Measurements from ENCODE around the gene UMOD.
"Not testable (repeated sequence)": the region's sequence is repeated elsewhere in the genome, so short reads cannot be mapped to it uniquely, and the experiment has no call there.

The UMOD gene

GRCh38 chr16:20314575-20314974 is 37.9 kb downstream of the UMOD start:
- DNase-seq (ENCODE audit: low read depth in 1 of 2, low spot score in 1 of 2), result no peak
- Histone ChIP-seq H3K27ac (replicated peaks) (no peak overlapping the region), H3K27me3 (ENCODE audit: insufficient read depth, poor library complexity, severe bottlenecking) (no peaks in the 10 kb centered on the region), H3K4me3 (replicated peaks; ENCODE audit: insufficient read depth, low read length) (no peak overlapping the region)
- TF ChIP-seq SPI1 (IDR thresholded peaks at IDR 0.05; ENCODE audit: borderline replicate concordance, low read depth) (no peak), REST (IDR thresholded peaks at IDR 0.05; ENCODE audit: insufficient replicate concordance, low read depth) (no peak), GABPA (IDR thresholded peaks at IDR 0.05; ENCODE audit: low read depth) (no peak), CTCF (IDR thresholded peaks at IDR 0.05; ENCODE audit: insufficient read depth, low read length) (no peak), POLR2AphosphoS5 (IDR thresholded peaks at IDR 0.05; ENCODE audit: low read depth) (no peak)

- TF ChIP-seq GABPA (IDR thresholded peaks at IDR 0.05; ENCODE audit: low read depth) (no peak), SPI1 (IDR thresholded peaks at IDR 0.05; ENCODE audit: borderline replicate concordance, low read depth) (no peak), POLR2AphosphoS5 (IDR thresholded peaks at IDR 0.05; ENCODE audit: low read depth) (no peak), CTCF (IDR thresholded peaks at IDR 0.05; ENCODE audit: insufficient read depth, low read length) (no peak), REST (IDR thresholded peaks at IDR 0.05; ENCODE audit: insufficient replicate concordance, low read depth) (no peak)
- Histone ChIP-seq H3K4me3 (replicated peaks; ENCODE audit: insufficient read depth, low read length) (no peak overlapping the region), H3K27ac (replicated peaks) (no peak overlapping the region), H3K27me3 (ENCODE audit: insufficient read depth, poor library complexity, severe bottlenecking) (no peaks in the 10 kb centered on the region)
- no peak for DNase-seq (ENCODE audit: low read depth in 1 of 2, low spot score in 1 of 2)
Measured at GRCh38 chr16:20313741-20314140, 38.8 kb downstream of the UMOD start.

GRCh38 chr16:20312536-20313095 is 39.9 kb downstream of the UMOD start:
- not testable (repeated sequence) for H3K4me3 ChIP-seq (replicated peaks; ENCODE audit: insufficient read depth, low read length); H3K27ac ChIP-seq (replicated peaks); DNase-seq (ENCODE audit: low read depth in 1 of 2, low spot score in 1 of 2); H3K27me3 ChIP-seq (ENCODE audit: insufficient read depth, poor library complexity, severe bottlenecking)

- Histone ChIP-seq H3K27me3 (ENCODE audit: insufficient read depth, poor library complexity, severe bottlenecking) (no peaks in the 10 kb centered on the region), H3K27ac (replicated peaks) (no peak overlapping the region), H3K4me3 (replicated peaks; ENCODE audit: insufficient read depth, low read length) (no peak overlapping the region)
- no peak for TF ChIP-seq GABPA (IDR thresholded peaks at IDR 0.05; ENCODE audit: low read depth)
- TF ChIP-seq POLR2AphosphoS5 (IDR thresholded peaks at IDR 0.05; ENCODE audit: low read depth), result no peak
- TF ChIP-seq SPI1 (IDR thresholded peaks at IDR 0.05; ENCODE audit: borderline replicate concordance, low read depth), result no peak
- no peak for TF ChIP-seq CTCF (IDR thresholded peaks at IDR 0.05; ENCODE audit: insufficient read depth, low read length)
- TF ChIP-seq REST (IDR thresholded peaks at IDR 0.05; ENCODE audit: insufficient replicate concordance, low read depth), result no peak
- DNase-seq (ENCODE audit: low read depth in 1 of 2, low spot score in 1 of 2), result no peak
Measured at GRCh38 chr16:20311548-20311947, 41.0 kb downstream of the UMOD start.

Data from HL-60 (cell line).